ENCODE measurements around the gene DNAJB13. TPM values are rescaled to one million over a fixed set of nuclear protein-coding genes. Genes with fewer than 3 reads are reported as not detected.

DNAJB13 gene
- total and polyA plus RNA-seq, 2 of the 4 experiments (the other 2 are of a cell fraction): 0.18 to 0.48 TPM

DNA sequence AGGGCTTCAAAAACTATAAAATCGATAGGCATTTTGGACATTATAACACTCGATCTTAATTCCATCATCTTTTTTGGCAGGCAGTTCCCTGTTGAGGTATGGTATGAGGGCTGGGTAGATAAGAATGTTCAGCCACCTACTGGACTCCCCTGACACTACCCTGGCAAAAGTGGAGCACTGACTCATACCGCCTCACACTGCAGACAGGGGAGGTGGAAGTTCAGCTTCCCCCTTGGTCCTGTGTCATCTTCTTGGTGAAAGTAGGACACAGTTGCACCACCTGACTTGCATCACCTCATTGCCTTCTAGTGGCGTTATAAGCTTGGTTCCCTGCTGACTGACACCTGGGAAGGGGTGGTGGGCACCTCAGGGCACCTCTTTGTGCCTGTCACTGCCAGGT lies 43.6 kb upstream of the DNAJB13 start:
- H2AFZ ChIP-seq (replicated peaks; ENCODE audit: low read length, poor library complexity): peak overlapping the region; percentile 27
- H2AK9ac ChIP-seq (replicated peaks; ENCODE audit: low read depth, low read length, poor library complexity): peak overlapping the region; percentile 70
- no peak overlapping the region for H4K91ac ChIP-seq (ENCODE audit: insufficient read depth, low read depth, low read length)
- H3K4ac ChIP-seq (ENCODE audit: low read depth, low read length): no peak overlapping the region
- no peak overlapping the region for H3K4me2 ChIP-seq (ENCODE audit: low read depth, low read length)
- ATAC-seq (ENCODE audit: low read depth): peak; percentile 56; the same call in 1 of the 2 replicates
- no peak overlapping the region for H3K14ac ChIP-seq (replicated peaks; ENCODE audit: low read depth, low read length)
- no peak overlapping the region for H4K5ac ChIP-seq (ENCODE audit: low read depth, low read length)
- no peak overlapping the region for H3K9ac ChIP-seq (ENCODE audit: low read depth, low read length)
- BruUV-seq (replicated peaks): no TSS peak
- H2BK15ac ChIP-seq (ENCODE audit: low read depth, low read length): no peak overlapping the region
- no peak overlapping the region for H2BK20ac ChIP-seq (ENCODE audit: low read depth, low read length)
- H3K4me1 ChIP-seq (ENCODE audit: control insufficient read depth, insufficient read depth, low read length): no peaks in the 10 kb centered on the region
- H2AK5ac ChIP-seq (ENCODE audit: low read depth, low read length): peak overlapping the region; percentile 0; the same call in 1 of the 2 replicates
- no peaks in the 10 kb centered on the region for H3K79me1 ChIP-seq (ENCODE audit: low read depth in 1 of 2, low read length in 2 of 2)
- no peak overlapping the region for H2BK120ac ChIP-seq (ENCODE audit: low read depth, low read length)
- no peak overlapping the region for H3K18ac ChIP-seq (ENCODE audit: low read depth, low read length)
- dilution Hi-C loops (cut with HindIII; ENCODE audit: low sequenced_read_pairs, unreplicated experiment) (no loop called here), intact Hi-C loops (cut with micrococcal nuclease) (no loop called here), in situ Hi-C loops (cut with MboI; ENCODE audit: low sequenced_read_pairs) (no loop called here)
- TF ChIP-seq CEBPB (IDR thresholded peaks at IDR 0.05; ENCODE audit: low read depth, low read length) (peak; percentile 62), MAFK (IDR thresholded peaks at IDR 0.05; ENCODE audit: low read depth, low read length) (no peak), RFX5 (IDR thresholded peaks at IDR 0.05; ENCODE audit: low read depth, low read length) (no peak), SMC3 (IDR thresholded peaks at IDR 0.05; ENCODE audit: low read depth, low read length) (peak; percentile 24; the same call in 1 of the 2 replicates), POLR2A (IDR thresholded peaks at IDR 0.05; ENCODE audit: low read depth, low read length) (no peak), MAZ (IDR thresholded peaks at IDR 0.05; ENCODE audit: borderline replicate concordance, low read depth, low read length) (no peak), RCOR1 (IDR thresholded peaks at IDR 0.05; ENCODE audit: insufficient replicate concordance, low read length) (no peak), RAD21 (IDR thresholded peaks at IDR 0.05; ENCODE audit: low read length) (peak; percentile 25; the same call in 1 of the 2 replicates), BHLHE40 (IDR thresholded peaks at IDR 0.05; ENCODE audit: low read depth, low read length) (no peak), CHD1 (IDR thresholded peaks at IDR 0.05; ENCODE audit: low read depth, low read length) (no peak), FOS (IDR thresholded peaks at IDR 0.05; ENCODE audit: low read depth, low read length) (0 out of 2 replicates have a peak, but pooled peaks have one; percentile 10), MXI1 (IDR thresholded peaks at IDR 0.05; ENCODE audit: borderline replicate concordance, low read depth, low read length) (no peak), NFE2L2 (IDR thresholded peaks at IDR 0.05; ENCODE audit: low read depth, low read length) (no peak)
- TF ChIP-seq, protein P1, sequence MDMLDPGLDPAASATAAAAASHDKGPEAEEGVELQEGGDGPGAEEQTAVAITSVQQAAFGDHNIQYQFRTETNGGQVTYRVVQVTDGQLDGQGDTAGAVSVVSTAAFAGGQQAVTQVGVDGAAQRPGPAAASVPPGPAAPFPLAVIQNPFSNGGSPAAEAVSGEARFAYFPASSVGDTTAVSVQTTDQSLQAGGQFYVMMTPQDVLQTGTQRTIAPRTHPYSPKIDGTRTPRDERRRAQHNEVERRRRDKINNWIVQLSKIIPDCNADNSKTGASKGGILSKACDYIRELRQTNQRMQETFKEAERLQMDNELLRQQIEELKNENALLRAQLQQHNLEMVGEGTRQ (IDR thresholded peaks at IDR 0.05; ENCODE audit: low read depth, low read length): no peak
- TF ChIP-seq, protein P2, sequence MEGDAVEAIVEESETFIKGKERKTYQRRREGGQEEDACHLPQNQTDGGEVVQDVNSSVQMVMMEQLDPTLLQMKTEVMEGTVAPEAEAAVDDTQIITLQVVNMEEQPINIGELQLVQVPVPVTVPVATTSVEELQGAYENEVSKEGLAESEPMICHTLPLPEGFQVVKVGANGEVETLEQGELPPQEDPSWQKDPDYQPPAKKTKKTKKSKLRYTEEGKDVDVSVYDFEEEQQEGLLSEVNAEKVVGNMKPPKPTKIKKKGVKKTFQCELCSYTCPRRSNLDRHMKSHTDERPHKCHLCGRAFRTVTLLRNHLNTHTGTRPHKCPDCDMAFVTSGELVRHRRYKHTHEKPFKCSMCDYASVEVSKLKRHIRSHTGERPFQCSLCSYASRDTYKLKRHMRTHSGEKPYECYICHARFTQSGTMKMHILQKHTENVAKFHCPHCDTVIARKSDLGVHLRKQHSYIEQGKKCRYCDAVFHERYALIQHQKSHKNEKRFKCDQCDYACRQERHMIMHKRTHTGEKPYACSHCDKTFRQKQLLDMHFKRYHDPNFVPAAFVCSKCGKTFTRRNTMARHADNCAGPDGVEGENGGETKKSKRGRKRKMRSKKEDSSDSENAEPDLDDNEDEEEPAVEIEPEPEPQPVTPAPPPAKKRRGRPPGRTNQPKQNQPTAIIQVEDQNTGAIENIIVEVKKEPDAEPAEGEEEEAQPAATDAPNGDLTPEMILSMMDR (conservative IDR thresholded peaks at IDR 0.05; ENCODE audit: low read depth, low read length): peak; percentile 31
- TF ChIP-seq, protein P3, sequence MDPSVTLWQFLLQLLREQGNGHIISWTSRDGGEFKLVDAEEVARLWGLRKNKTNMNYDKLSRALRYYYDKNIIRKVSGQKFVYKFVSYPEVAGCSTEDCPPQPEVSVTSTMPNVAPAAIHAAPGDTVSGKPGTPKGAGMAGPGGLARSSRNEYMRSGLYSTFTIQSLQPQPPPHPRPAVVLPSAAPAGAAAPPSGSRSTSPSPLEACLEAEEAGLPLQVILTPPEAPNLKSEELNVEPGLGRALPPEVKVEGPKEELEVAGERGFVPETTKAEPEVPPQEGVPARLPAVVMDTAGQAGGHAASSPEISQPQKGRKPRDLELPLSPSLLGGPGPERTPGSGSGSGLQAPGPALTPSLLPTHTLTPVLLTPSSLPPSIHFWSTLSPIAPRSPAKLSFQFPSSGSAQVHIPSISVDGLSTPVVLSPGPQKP (IDR thresholded peaks at IDR 0.05; ENCODE audit: borderline replicate concordance, low read depth, low read length): no peak
- peaks cover 18% of the 10 kb centered on the region for H3K36me3 ChIP-seq (ENCODE audit: control insufficient read depth, insufficient read depth, low read length)
- CTCF ChIA-PET: no interaction called here
- no peaks in the 10 kb centered on the region for H3K27me3 ChIP-seq (ENCODE audit: control insufficient read depth, insufficient read depth, low read length)
- no peak overlapping the region for H3K56ac ChIP-seq (ENCODE audit: extremely low read depth, insufficient read depth, low read length)
- no peak overlapping the region for H3K27ac ChIP-seq (ENCODE audit: insufficient read depth, low read length)
- no peak overlapping the region for H2BK5ac ChIP-seq (ENCODE audit: low read depth, low read length, poor library complexity, severe bottlenecking)
- H4K20me1 ChIP-seq (ENCODE audit: insufficient read depth, low read length): no peaks in the 10 kb centered on the region
- no CpG with 5 or more reads among the region's 4 CpGs for WGBS, 2 experiments (ENCODE audit: extremely low coverage in 2 of 2, insufficient read length in 1 of 2)
- no peaks in the 10 kb centered on the region for H3K9me3 ChIP-seq (ENCODE audit: control insufficient read depth, insufficient read depth, low read length)
- H3K23ac ChIP-seq (ENCODE audit: low read depth, low read length): no peak overlapping the region
- H3K4me3 ChIP-seq (ENCODE audit: insufficient read depth, low read depth, low read length): no peak overlapping the region
- no peak overlapping the region; a peak in 1 of 4 replicates for H4K8ac ChIP-seq (ENCODE audit: low read depth in 2 of 2, low read length in 2 of 2)
- peaks cover 4% of the 10 kb centered on the region; the same call in 1 of the 2 replicates for H3K9me1 ChIP-seq (ENCODE audit: insufficient read depth, low read length)
- POLR2A ChIA-PET (ENCODE audit: unreplicated experiment): interaction anchor here (0.5 kb wide), 1 partner anchor 11 kb away, joined by 7 read pairs; no protein-coding TSS in a partner anchor
- DNase-seq: peak; percentile 55

All from IMR-90 (cell line).